HEK293T (cell line): ENCODE results near the gene CD300LF.

Source experiments
- FOXK2 ChIP-seq: fragments of 450-650 bp; IDR thresholded peaks from 2 replicates; pipeline ENCODE4 v1.6.1; 2016; ENCODE audit warnings: mild to moderate bottlenecking
- FOXM1 ChIP-seq: fragments of 450-650 bp; IDR thresholded peaks from 2 replicates; pipeline ENCODE4 v1.6.1; 2017; ENCODE audit warnings: mild to moderate bottlenecking, borderline replicate concordance
- SUZ12 ChIP-seq: fragments of 450-650 bp; IDR thresholded peaks from 2 replicates; pipeline ENCODE4 v1.6.1; 2016; ENCODE audit warnings: mild to moderate bottlenecking
- TARDBP ChIP-seq: fragments of 450-650 bp; IDR thresholded peaks from 2 replicates; pipeline ENCODE4 v1.6.1; 2016
- ZNF384 ChIP-seq: fragments of 450-650 bp; IDR thresholded peaks from 2 replicates; pipeline ENCODE4 v1.6.1; 2016

GRCh38 chr17:74738051-74738996 lies 25.6 kb upstream of the CD300LF start:
- no peak for TF ChIP-seq ZNF384
- no peak for TF ChIP-seq FOXK2
- no peak for TF ChIP-seq FOXM1
- no peak for TF ChIP-seq TARDBP
- TF ChIP-seq SUZ12: no peak
